ENCODE measurements around the gene CCDC50. TPM values are rescaled to one million over a fixed set of nuclear protein-coding genes. Genes with fewer than 3 reads are reported as not detected.

Gene CCDC50
- polyA plus RNA-seq, 1 donor (not counting 4 experiments of a cell fraction or from before 2014, with no cell fraction given): 54.8 TPM

- no peak for DNase-seq (ENCODE audit: low read depth, low spot score)
- Histone ChIP-seq H4K20me1 (ENCODE audit: control insufficient read depth, extremely low read depth, insufficient read depth, low read length) (no peaks in the 10 kb centered on the region), H3K4me1 (ENCODE audit: control insufficient read depth, extremely low read depth, insufficient read depth, low read length) (peaks cover 16% of the 10 kb centered on the region), H3K9me1 (ENCODE audit: control insufficient read depth, extremely low read depth, insufficient read depth, low read length) (no peaks in the 10 kb centered on the region), H3K79me2 (ENCODE audit: control insufficient read depth, insufficient read depth, low read length) (peaks cover 40% of the 10 kb centered on the region), H3K27ac (ENCODE audit: control insufficient read depth, insufficient read depth, low read length) (peak overlapping the region; percentile 90), H3K4me2 (ENCODE audit: control insufficient read depth, extremely low read depth, insufficient read depth, low read depth, low read length) (peak overlapping the region; percentile 91), H3K36me3 (ENCODE audit: control insufficient read depth in 2 of 2, extremely low read depth in 1 of 2, insufficient read depth in 2 of 2, low read length in 2 of 2) (no peaks in the 10 kb centered on the region), H3K4me3 (ENCODE audit: control insufficient read depth in 2 of 3, extremely low read depth in 1 of 3, insufficient read depth in 2 of 3, low read depth in 1 of 3, low read length in 3 of 3) (peak overlapping the region; percentile 88 to 95 (median 89)), H2AFZ (ENCODE audit: control insufficient read depth, low read length) (peak overlapping the region; percentile 81), H3K9me3 (ENCODE audit: control insufficient read depth, low read depth, low read length) (no peaks in the 10 kb centered on the region), H3K27me3 (ENCODE audit: control insufficient read depth, extremely low read depth, insufficient read depth, low read length) (no peaks in the 10 kb centered on the region), H3K9ac (ENCODE audit: control insufficient read depth, extremely low read depth, insufficient read depth, low read length) (peak overlapping the region; percentile 91)
- dilution Hi-C loops (cut with MboI; ENCODE audit: extremely low pct_ligation_motif_present, low sequenced_read_pairs): no loop called here
- TF ChIP-seq EZH2 (IDR thresholded peaks at IDR 0.05; ENCODE audit: low read length) (no peak), CTCF (optimal IDR thresholded peaks at IDR 0.05 in 1 of 3, IDR thresholded peaks at IDR 0.05 in 1 of 3, conservative IDR thresholded peaks at IDR 0.05 in 1 of 3; ENCODE audit: extremely low read depth in 1 of 3, insufficient read depth in 2 of 3, low read length in 3 of 3) (no peak)
- peak; percentile 13 for FAIRE-seq
Observed at GRCh38 chr3:191328383-191328961, 722 bp upstream of the CCDC50 start.

- no peaks in the 10 kb centered on the region for H3K36me3 ChIP-seq (ENCODE audit: control insufficient read depth in 2 of 2, extremely low read depth in 1 of 2, insufficient read depth in 2 of 2, low read length in 2 of 2)
- peaks cover 16% of the 10 kb centered on the region for H3K4me1 ChIP-seq (ENCODE audit: control insufficient read depth, extremely low read depth, insufficient read depth, low read length)
- dilution Hi-C loops (cut with MboI; ENCODE audit: extremely low pct_ligation_motif_present, low sequenced_read_pairs): no loop called here
- FAIRE-seq: no peak
- H4K20me1 ChIP-seq (ENCODE audit: control insufficient read depth, extremely low read depth, insufficient read depth, low read length): no peaks in the 10 kb centered on the region
- H3K9me1 ChIP-seq (ENCODE audit: control insufficient read depth, extremely low read depth, insufficient read depth, low read length): no peaks in the 10 kb centered on the region
- H3K79me2 ChIP-seq (ENCODE audit: control insufficient read depth, insufficient read depth, low read length): peaks cover 54% of the 10 kb centered on the region
- DNase-seq (ENCODE audit: low read depth, low spot score): no peak
- peak within 1 kb of the TSS; percentile 91 for H3K9ac ChIP-seq (ENCODE audit: control insufficient read depth, extremely low read depth, insufficient read depth, low read length)
- H3K27me3 ChIP-seq (ENCODE audit: control insufficient read depth, extremely low read depth, insufficient read depth, low read length): no peaks in the 10 kb centered on the region
- H3K4me2 ChIP-seq (ENCODE audit: control insufficient read depth, extremely low read depth, insufficient read depth, low read depth, low read length): peak within 1 kb of the TSS; percentile 91
- no peaks in the 10 kb centered on the region for H3K9me3 ChIP-seq (ENCODE audit: control insufficient read depth, low read depth, low read length)
- peak within 1 kb of the TSS; percentile 88 to 95 (median 89) for H3K4me3 ChIP-seq (ENCODE audit: control insufficient read depth in 2 of 3, extremely low read depth in 1 of 3, insufficient read depth in 2 of 3, low read depth in 1 of 3, low read length in 3 of 3)
- H3K27ac ChIP-seq (ENCODE audit: control insufficient read depth, insufficient read depth, low read length): peak within 1 kb of the TSS; percentile 90
- peak within 1 kb of the TSS; percentile 72 for H2AFZ ChIP-seq (ENCODE audit: control insufficient read depth, low read length)
- TF ChIP-seq CTCF (optimal IDR thresholded peaks at IDR 0.05 in 1 of 3, IDR thresholded peaks at IDR 0.05 in 1 of 3, conservative IDR thresholded peaks at IDR 0.05 in 1 of 3; ENCODE audit: extremely low read depth in 1 of 3, insufficient read depth in 2 of 3, low read length in 3 of 3) (no peak), EZH2 (IDR thresholded peaks at IDR 0.05; ENCODE audit: low read length) (no peak)
Observed at GRCh38 chr3:191329654-191330529, 698 bp downstream of the CCDC50 start, which contains the start of gene UTS2B. Gene UTS2B, minus strand, starts transcription at chr3:191330526. Its CDS starts 48,337 bp downstream, at chr3:191282189.
